Measurements from ENCODE around the gene UBAP2. TPM values are rescaled to one million over a fixed set of nuclear protein-coding genes. Genes with fewer than 3 reads are reported as not detected.
A peak's percentile ranks its signal among the peaks of the same experiment; 100 is the strongest.

UBAP2 gene
- polyA plus RNA-seq, 1 of the 3 experiments (the other 2 are of a cell fraction), result 15.8 TPM

DNA sequence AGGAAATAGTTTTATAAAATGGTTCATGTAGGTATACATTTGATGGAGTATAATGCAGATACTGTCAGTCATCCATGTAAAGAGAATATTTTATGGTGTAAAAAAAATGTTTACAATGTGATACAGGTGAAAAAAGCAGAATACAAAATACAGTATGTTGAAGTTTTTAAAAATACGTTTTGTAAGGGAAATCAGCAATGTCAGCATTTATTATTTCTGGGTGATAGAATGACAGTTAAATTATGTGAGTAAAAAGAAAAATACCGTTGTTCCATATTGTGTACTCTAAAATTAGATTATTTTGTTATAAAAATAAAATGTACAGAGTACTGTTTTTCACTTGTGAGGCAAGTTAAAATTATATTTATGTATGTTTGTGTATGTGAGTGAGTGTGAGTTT is 162.7 kb downstream of the UBAP2 start:
- H3F3A ChIP-seq (replicated peaks; ENCODE audit: insufficient read depth), result peaks cover 29% of the 10 kb centered on the region
- peaks cover 89% of the 10 kb centered on the region for H4K20me1 ChIP-seq (ENCODE audit: insufficient read depth)
- no peak for TF ChIP-seq MEF2A (IDR thresholded peaks at IDR 0.05; ENCODE audit: borderline replicate concordance, low read depth)
- no peak for TF ChIP-seq YY1 (IDR thresholded peaks at IDR 0.05; ENCODE audit: low read depth)
- WGBS (ENCODE audit: low lambda C conversion rate), result 92% methylated on average over 2 of the region's 2 CpGs
- H3K36me3 ChIP-seq (replicated peaks in 1 of 2; ENCODE audit: control insufficient read depth in 1 of 2, insufficient read depth in 2 of 2, low read length in 1 of 2), result peaks cover 2 to 17% of the 10 kb centered on the region in 2 experiments
- H3K9me3 ChIP-seq, result no peaks in the 10 kb centered on the region
- no peaks in the 10 kb centered on the region for H3K9me2 ChIP-seq
- DNase-seq, result no peak
- H3K4me2 ChIP-seq, result peak overlapping the region; percentile 18; the same call in 1 of the 2 replicates
- peak overlapping the region in 1 of 2 experiments; percentile 40; a peak in 1 of 4 replicates for H3K27ac ChIP-seq (ENCODE audit: low read depth in 2 of 2, low read length in 1 of 2)
- ChIA-PET POLR2A (interaction anchor here (1.0 kb wide), 1 partner anchor 68 kb away, joined by 3 read pairs; no protein-coding TSS in a partner anchor), CTCF (interaction anchor here (0.9 to 1.1 kb wide), 2 partner anchors 36 to 72 kb away, joined by 3 to 4 read pairs; no protein-coding TSS in a partner anchor)
- H3K79me2 ChIP-seq (ENCODE audit: insufficient read depth), result peaks cover 98% of the 10 kb centered on the region
- no peaks in the 10 kb centered on the region for H3K27me3 ChIP-seq (ENCODE audit: insufficient read depth)
- H3K9ac ChIP-seq, result no peak overlapping the region
- no peak overlapping the region for H3K4me3 ChIP-seq (ENCODE audit: low read depth in 2 of 2, low read length in 1 of 2)
- peaks cover 10 to 25% of the 10 kb centered on the region in 2 experiments for H3K4me1 ChIP-seq (ENCODE audit: control insufficient read depth in 1 of 2, insufficient read depth in 2 of 2, low read depth in 1 of 2, low read length in 1 of 2)
- H2AFZ ChIP-seq (ENCODE audit: low read depth), result no peak overlapping the region

DNA sequence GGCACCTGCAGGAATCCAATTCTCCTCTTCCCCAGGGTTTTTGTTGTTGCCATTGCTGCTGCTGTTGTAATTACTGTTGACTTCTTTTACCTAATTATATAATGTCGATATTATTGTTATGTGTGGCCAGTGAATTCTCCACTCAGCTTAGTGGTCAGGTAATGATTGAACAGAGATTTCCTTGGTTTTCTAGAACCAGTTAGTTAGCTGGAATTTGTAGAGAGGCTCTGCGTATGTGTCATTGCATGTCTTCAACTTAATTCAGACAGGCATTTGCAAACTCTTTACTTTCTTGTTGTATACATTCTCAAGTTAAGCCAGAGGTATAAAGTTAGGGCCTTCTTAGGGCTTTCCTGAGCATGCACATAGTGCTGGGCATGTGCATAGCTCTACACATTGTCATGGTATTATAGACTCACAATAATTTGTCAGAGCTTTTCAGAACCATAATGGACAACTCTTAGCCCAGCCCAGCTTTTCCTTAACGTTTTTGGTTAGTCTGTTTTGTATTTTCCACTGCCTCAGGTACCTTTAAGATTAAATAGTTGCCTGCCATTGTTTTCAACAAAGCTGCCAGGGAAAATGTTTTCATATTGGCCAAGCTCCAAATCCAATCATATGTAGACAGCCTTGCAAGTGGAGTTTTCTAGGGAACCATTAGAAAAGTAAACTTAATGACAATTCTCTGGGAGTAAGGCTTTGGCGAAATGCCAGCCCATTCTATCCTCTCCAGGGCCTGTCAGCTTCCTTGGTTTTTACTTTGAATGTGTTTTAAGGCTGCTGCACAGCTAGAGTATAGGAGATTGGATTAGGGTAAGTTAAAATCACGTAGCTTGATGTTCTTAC is 163.6 kb downstream of the UBAP2 start:
- H3F3A ChIP-seq (replicated peaks; ENCODE audit: insufficient read depth), result peaks cover 29% of the 10 kb centered on the region
- H3K27ac ChIP-seq (ENCODE audit: low read depth in 2 of 2, low read length in 1 of 2), result peak overlapping the region; percentile 29 to 40; a peak in 3 of 4 replicates
- peaks cover 100% of the 10 kb centered on the region for H3K79me2 ChIP-seq (ENCODE audit: insufficient read depth)
- H3K4me2 ChIP-seq, result peak overlapping the region; percentile 18; the same call in 1 of the 2 replicates
- H4K20me1 ChIP-seq (ENCODE audit: insufficient read depth), result peaks cover 91% of the 10 kb centered on the region
- no peaks in the 10 kb centered on the region for H3K9me3 ChIP-seq
- H3K4me1 ChIP-seq (ENCODE audit: control insufficient read depth in 1 of 2, insufficient read depth in 2 of 2, low read depth in 1 of 2, low read length in 1 of 2), result peaks cover 14 to 25% of the 10 kb centered on the region in 2 experiments
- H3K9ac ChIP-seq, result no peak overlapping the region
- CTCF ChIA-PET, result interaction anchor here (0.9 to 1.6 kb wide), 6 partner anchors 9 to 71 kb away, joined by 3 to 6 read pairs (median 4); no protein-coding TSS in a partner anchor
- TF ChIP-seq, protein P1, sequence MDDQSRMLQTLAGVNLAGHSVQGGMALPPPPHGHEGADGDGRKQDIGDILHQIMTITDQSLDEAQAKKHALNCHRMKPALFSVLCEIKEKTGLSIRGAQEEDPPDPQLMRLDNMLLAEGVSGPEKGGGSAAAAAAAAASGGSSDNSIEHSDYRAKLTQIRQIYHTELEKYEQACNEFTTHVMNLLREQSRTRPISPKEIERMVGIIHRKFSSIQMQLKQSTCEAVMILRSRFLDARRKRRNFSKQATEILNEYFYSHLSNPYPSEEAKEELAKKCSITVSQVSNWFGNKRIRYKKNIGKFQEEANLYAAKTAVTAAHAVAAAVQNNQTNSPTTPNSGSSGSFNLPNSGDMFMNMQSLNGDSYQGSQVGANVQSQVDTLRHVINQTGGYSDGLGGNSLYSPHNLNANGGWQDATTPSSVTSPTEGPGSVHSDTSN (IDR thresholded peaks at IDR 0.05), result 0 out of 2 replicates have a peak, but pooled peaks have one; percentile 7
- TF ChIP-seq RXRA (IDR thresholded peaks at IDR 0.05; ENCODE audit: borderline replicate concordance, low read depth) (no peak), NFIC (IDR thresholded peaks at IDR 0.05; ENCODE audit: borderline replicate concordance) (peak; percentile 61)
- H3K4me3 ChIP-seq (ENCODE audit: low read depth in 2 of 2, low read length in 1 of 2), result no peak overlapping the region
- WGBS (ENCODE audit: low lambda C conversion rate), result 38% methylated on average over 5 of the region's 5 CpGs
- H3K36me3 ChIP-seq (replicated peaks in 1 of 2; ENCODE audit: control insufficient read depth in 1 of 2, insufficient read depth in 2 of 2, low read length in 1 of 2), result peaks cover 2 to 17% of the 10 kb centered on the region in 2 experiments
- POLR2A ChIA-PET, result interaction anchor here (1.0 kb wide), 1 partner anchor 68 kb away, joined by 3 read pairs; no protein-coding TSS in a partner anchor
- no peak overlapping the region for H2AFZ ChIP-seq (ENCODE audit: low read depth)
- no peaks in the 10 kb centered on the region for H3K27me3 ChIP-seq (ENCODE audit: insufficient read depth)
- no peaks in the 10 kb centered on the region for H3K9me2 ChIP-seq
- peak; percentile 12 for DNase-seq

GRCh38 chr9:33881635-33882034 is 167.1 kb downstream of the UBAP2 start:
- Histone ChIP-seq H3K9me3 (no peaks in the 10 kb centered on the region), H3K27ac (ENCODE audit: low read depth in 2 of 2, low read length in 1 of 2) (no peak overlapping the region), H3K4me1 (ENCODE audit: control insufficient read depth in 1 of 2, insufficient read depth in 2 of 2, low read depth in 1 of 2, low read length in 1 of 2) (peaks cover 14 to 25% of the 10 kb centered on the region in 2 experiments), H3K9ac (no peak overlapping the region), H3K4me2 (no peak overlapping the region), H4K20me1 (ENCODE audit: insufficient read depth) (peaks cover 100% of the 10 kb centered on the region), H3F3A (replicated peaks; ENCODE audit: insufficient read depth) (peaks cover 24% of the 10 kb centered on the region), H2AFZ (ENCODE audit: low read depth) (no peak overlapping the region), H3K4me3 (ENCODE audit: low read depth in 2 of 2, low read length in 1 of 2) (no peak overlapping the region), H3K27me3 (ENCODE audit: insufficient read depth) (no peaks in the 10 kb centered on the region), H3K79me2 (ENCODE audit: insufficient read depth) (peaks cover 100% of the 10 kb centered on the region), H3K36me3 (replicated peaks in 1 of 2; ENCODE audit: control insufficient read depth in 1 of 2, insufficient read depth in 2 of 2, low read length in 1 of 2) (peaks cover 0 to 2% of the 10 kb centered on the region in 2 experiments), H3K9me2 (no peaks in the 10 kb centered on the region)
- WGBS (ENCODE audit: low lambda C conversion rate), result 26% methylated on average over 1 of the region's 1 CpG
- ChIA-PET POLR2A (no interaction called here), CTCF (no interaction called here)
- no peak for TF ChIP-seq FOXJ3 (CRISPR knock-in tag; IDR thresholded peaks at IDR 0.05)
- TF ChIP-seq USF2 (IDR thresholded peaks at IDR 0.05; ENCODE audit: borderline replicate concordance, low read depth, low read length), result no peak
- TF ChIP-seq RXRA (IDR thresholded peaks at IDR 0.05; ENCODE audit: borderline replicate concordance, low read depth), result no peak
- TF ChIP-seq TEAD4 (IDR thresholded peaks at IDR 0.05; ENCODE audit: borderline replicate concordance, insufficient read depth), result no peak
- no peak for TF ChIP-seq GATA2 (CRISPR knock-in tag; IDR thresholded peaks at IDR 0.05)
- TF ChIP-seq SMC3 (IDR thresholded peaks at IDR 0.05; ENCODE audit: low read depth, low read length), result no peak
- TF ChIP-seq FOSL2 (IDR thresholded peaks at IDR 0.05; ENCODE audit: borderline replicate concordance, low read depth), result no peak; the same call in 1 of the 2 replicates
- TF ChIP-seq MEF2A (IDR thresholded peaks at IDR 0.05; ENCODE audit: borderline replicate concordance, low read depth), result no peak
- TF ChIP-seq EP300 (IDR thresholded peaks at IDR 0.05; ENCODE audit: borderline replicate concordance in 1 of 2, low read depth in 1 of 2, low read length in 1 of 2), result no peak
- no peak for TF ChIP-seq RAD21 (IDR thresholded peaks at IDR 0.05; ENCODE audit: low read length)
- DNase-seq, result no peak
